HG02571 (cell line): ENCODE data around the gene MICOS13.

Experiments
- ATAC-seq: cut with Tn5 transposase; IDR thresholded peaks from one replicate; pipeline ENCODE4 v1.9.1; 2021; ENCODE audit warnings: mild to moderate bottlenecking, moderate library complexity; ENCODE audit not compliant: unreplicated experiment

The MICOS13 gene

GRCh38 chr19:5632241-5632612 is 48.1 kb downstream of the MICOS13 start:
- no peak for ATAC-seq

GRCh38 chr19:5631567-5632240 is 48.6 kb downstream of the MICOS13 start:
- ATAC-seq, result no peak

- no peak for ATAC-seq
These were observed 51.3 kb downstream of the MICOS13 start for GRCh38 chr19:5628919-5629481.

- ATAC-seq, result no peak
These were observed 51.9 kb downstream of the MICOS13 start for GRCh38 chr19:5628461-5628860.
